Thyroid gland (tissue), 4 donors: Measurements from ENCODE around the gene MAGI1. TPM values are rescaled to one million over a fixed set of nuclear protein-coding genes. Genes with fewer than 3 reads are reported as not detected.
A peak's percentile ranks its signal among the peaks of the same experiment; 100 is the strongest.

Experiments used
- DNase-seq, 2 donors: peaks; one replicate each; pipeline ENCODE4 v3.0.0-alpha.2; 2019
- H3K27ac ChIP-seq, 3 donors: fragments of 200-600 bp; sonication (generic); 1 replicate in 2 of 3; 2 replicates in 1 of 3; pipeline ENCODE4 v1.5.1; 2016 to 2019; ENCODE audit warnings: mild to moderate bottlenecking in 1 of 3, moderate library complexity in 1 of 3
- H3K27me3 ChIP-seq: fragments of 200-600 bp; sonication (generic); one replicate; pipeline ENCODE4 v1.5.1; 2019
- H3K36me3 ChIP-seq, 2 donors: fragments of 200-600 bp; sonication (generic); one replicate each; pipeline ENCODE4 v1.5.1; 2016 to 2019
- H3K4me1 ChIP-seq, 2 donors: fragments of 200-600 bp; sonication (generic); one replicate each; pipeline ENCODE4 v1.5.1; 2017 to 2019
- H3K4me3 ChIP-seq, 3 donors: fragments of 200-600 bp; sonication (generic); replicated peaks in 1 of 3; 1 replicate in 2 of 3; 2 replicates in 1 of 3; pipeline ENCODE4 v1.5.1; 2016; ENCODE audit warnings: mild to moderate bottlenecking in 1 of 3
- H3K9me3 ChIP-seq: fragments of 200-600 bp; sonication (generic); one replicate; pipeline ENCODE4 v1.5.1; 2017
- POLR2A ChIP-seq, 2 donors: fragments of 450-650 bp; IDR thresholded peaks; one replicate each; pipeline ENCODE4 v1.6.1; 2017; ENCODE audit warnings: antibody characterized with exemption in 2 of 2, mild to moderate bottlenecking in 2 of 2, moderate library complexity in 1 of 2
- WGBS, 2 donors: methylation state at CpG; one replicate each; pipeline ENCODE4 v1.1.5; 2017; 5-methylcytosine and 5-hydroxymethylcytosine counted together
- intact Hi-C: fragments of 100-400 bp; cut with DNase I; formaldehyde crosslinking; loops from one replicate; pipeline ENCODE4 v1.15.1; 2023
- total RNA-seq, 4 donors: library from RNA; depleted of rRNA; stranded (reverse); fragments of >200 nt; gene quantifications; one replicate each; pipeline ENCODE4 v1.2.3, GENCODE V29; 2016
- TF ChIP-seq, protein P1 (sequence below), 6 experiments: fragments of 200-600 bp in 3 of 6; fragments of 450-650 bp in 3 of 6; sonication (generic) in 3 of 6; IDR thresholded peaks; one replicate each; pipeline ENCODE4 v1.5.1; 2016 to 2019; ENCODE audit warnings: antibody characterized with exemption in 6 of 6, mild to moderate bottlenecking in 2 of 6, inconsistent platforms in 1 of 6, moderate library complexity in 1 of 6

Gene MAGI1
- total RNA-seq, 4 donors from 2014 or later = 60.5 to 123 (median 87.5) TPM

DNA sequence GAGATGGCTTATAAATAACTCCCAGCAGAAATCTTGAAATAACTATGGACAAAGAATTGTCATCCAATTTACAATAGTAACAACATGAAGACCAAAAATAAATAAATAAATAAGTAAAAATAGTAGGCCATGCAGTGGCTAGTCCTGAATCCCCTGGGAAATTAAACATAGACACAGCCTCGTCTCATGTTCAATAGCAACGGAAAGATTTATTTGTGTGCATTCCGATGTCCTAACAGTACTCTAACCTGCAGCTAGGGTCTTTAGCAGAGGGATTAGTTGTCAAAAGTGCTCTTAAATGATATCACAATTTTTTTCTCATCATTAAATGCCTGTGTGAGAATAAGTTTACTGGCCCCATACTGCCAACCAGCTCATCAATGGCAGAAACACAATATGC, 474.2 kb downstream of the MAGI1 start:
- no peaks in the 10 kb centered on the region for H3K27me3 ChIP-seq

DNA sequence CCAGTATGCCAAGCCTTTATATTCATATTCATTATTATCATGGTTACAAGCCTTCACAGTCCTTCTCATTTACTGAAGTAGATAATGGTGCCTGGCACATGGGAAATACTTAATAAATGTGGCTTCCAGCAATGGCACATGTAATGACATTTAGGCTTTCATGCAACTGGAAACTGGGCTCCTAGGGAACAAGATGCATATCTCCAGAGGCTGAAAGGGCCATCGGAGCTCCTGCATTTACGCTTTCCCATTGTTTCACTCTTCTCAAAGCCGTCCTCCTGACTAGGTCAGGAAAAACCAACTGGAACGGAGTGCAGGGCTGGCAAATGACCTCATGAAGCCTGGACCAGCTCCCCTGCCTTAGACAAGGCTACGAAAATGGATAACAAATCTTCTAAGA, 474.9 kb downstream of the MAGI1 start:
- whole genome bisulfite sequencing, 2 donors = 84 to 85% methylated on average over 5 of the region's 5 CpGs
- Histone ChIP-seq H3K36me3 (no peaks in the 10 kb centered on the region), H3K9me3 (no peaks in the 10 kb centered on the region), H3K4me3 (no peak overlapping the region), H3K27ac (no peak overlapping the region), H3K4me1 (no peaks in the 10 kb centered on the region), H3K27me3 (no peaks in the 10 kb centered on the region)
- intact Hi-C loops = no loop called here
- no peak for TF ChIP-seq POLR2A (IDR thresholded peaks at IDR 0.05)
- TF ChIP-seq, protein P1, sequence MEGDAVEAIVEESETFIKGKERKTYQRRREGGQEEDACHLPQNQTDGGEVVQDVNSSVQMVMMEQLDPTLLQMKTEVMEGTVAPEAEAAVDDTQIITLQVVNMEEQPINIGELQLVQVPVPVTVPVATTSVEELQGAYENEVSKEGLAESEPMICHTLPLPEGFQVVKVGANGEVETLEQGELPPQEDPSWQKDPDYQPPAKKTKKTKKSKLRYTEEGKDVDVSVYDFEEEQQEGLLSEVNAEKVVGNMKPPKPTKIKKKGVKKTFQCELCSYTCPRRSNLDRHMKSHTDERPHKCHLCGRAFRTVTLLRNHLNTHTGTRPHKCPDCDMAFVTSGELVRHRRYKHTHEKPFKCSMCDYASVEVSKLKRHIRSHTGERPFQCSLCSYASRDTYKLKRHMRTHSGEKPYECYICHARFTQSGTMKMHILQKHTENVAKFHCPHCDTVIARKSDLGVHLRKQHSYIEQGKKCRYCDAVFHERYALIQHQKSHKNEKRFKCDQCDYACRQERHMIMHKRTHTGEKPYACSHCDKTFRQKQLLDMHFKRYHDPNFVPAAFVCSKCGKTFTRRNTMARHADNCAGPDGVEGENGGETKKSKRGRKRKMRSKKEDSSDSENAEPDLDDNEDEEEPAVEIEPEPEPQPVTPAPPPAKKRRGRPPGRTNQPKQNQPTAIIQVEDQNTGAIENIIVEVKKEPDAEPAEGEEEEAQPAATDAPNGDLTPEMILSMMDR (IDR thresholded peaks at IDR 0.05) = no peak
- no peak for DNase-seq

More for the DNA sequence above, 474.2 kb downstream of the MAGI1 start:
- Histone ChIP-seq H3K4me3 (no peak overlapping the region), H3K27ac (no peak overlapping the region), H3K36me3 (no peaks in the 10 kb centered on the region), H3K9me3 (no peaks in the 10 kb centered on the region), H3K4me1 (no peaks in the 10 kb centered on the region)
- DNase-seq = no peak
- TF ChIP-seq POLR2A (IDR thresholded peaks at IDR 0.05) = no peak
- TF ChIP-seq, protein P1 (IDR thresholded peaks at IDR 0.05) = peak in 1 of 6 experiments; percentile 3
- intact Hi-C loops = no loop called here
- 74 to 83% methylated on average over 3 of the region's 3 CpGs for WGBS, 2 donors

DNA sequence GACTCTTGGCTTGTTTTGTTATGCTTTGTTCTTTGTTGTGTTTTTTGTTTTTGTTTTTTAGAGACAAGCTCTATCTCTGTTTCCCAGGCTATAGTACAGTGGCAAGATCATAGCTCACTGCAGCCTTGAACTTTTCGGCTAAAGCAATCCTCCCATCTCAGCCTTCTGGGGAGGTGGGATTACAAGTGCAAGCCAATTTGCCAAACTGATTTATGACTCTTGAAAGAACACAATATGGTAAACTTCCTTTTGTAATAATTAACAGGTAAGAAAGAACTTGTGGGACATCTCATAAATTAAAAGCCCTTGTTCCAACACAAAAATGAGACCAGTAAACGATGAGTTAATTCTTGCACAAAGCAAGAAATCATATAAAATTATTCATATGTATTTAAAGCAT, 476.3 kb downstream of the MAGI1 start:
- WGBS, 2 donors = 91 to 99% methylated on average over 2 of the region's 2 CpGs
- H3K4me1 ChIP-seq = no peaks in the 10 kb centered on the region

DNA sequence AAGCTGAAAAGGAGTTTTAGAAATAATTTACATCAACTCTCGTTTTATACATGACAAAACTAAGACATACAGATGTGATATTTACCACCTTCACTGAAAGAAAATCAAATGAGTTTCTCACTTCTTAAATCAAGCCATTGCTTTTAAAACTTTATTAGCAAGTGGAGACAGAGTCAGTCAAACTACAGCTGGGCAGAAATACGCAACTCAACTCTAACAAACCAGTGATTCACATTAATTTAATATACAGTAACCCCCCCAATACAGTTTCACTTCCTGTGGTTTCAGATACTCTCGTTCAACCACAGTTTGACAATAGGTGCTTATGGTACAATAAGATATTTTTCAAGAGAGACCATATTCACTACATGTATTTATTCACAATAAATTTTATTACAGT, 477.1 kb downstream of the MAGI1 start:
- WGBS, 2 donors = 89 to 90% methylated on average over 3 of the region's 3 CpGs
- TF ChIP-seq POLR2A (IDR thresholded peaks at IDR 0.05) = no peak
- TF ChIP-seq, protein P1 (IDR thresholded peaks at IDR 0.05) = no peak
- Histone ChIP-seq H3K4me1 (no peaks in the 10 kb centered on the region), H3K9me3 (no peaks in the 10 kb centered on the region), H3K4me3 (no peak overlapping the region), H3K27ac (no peak overlapping the region), H3K27me3 (no peaks in the 10 kb centered on the region), H3K36me3 (no peaks in the 10 kb centered on the region)
- intact Hi-C loops = no loop called here
- DNase-seq = no peak

More for the DNA sequence above, 476.3 kb downstream of the MAGI1 start:
- TF ChIP-seq, protein P1 (IDR thresholded peaks at IDR 0.05) = no peak
- TF ChIP-seq POLR2A (IDR thresholded peaks at IDR 0.05) = no peak
- Histone ChIP-seq H3K36me3 (no peaks in the 10 kb centered on the region), H3K27ac (no peak overlapping the region), H3K4me3 (no peak overlapping the region), H3K9me3 (no peaks in the 10 kb centered on the region), H3K27me3 (no peaks in the 10 kb centered on the region)
- no peak for DNase-seq
- intact Hi-C loops = no loop called here

DNA sequence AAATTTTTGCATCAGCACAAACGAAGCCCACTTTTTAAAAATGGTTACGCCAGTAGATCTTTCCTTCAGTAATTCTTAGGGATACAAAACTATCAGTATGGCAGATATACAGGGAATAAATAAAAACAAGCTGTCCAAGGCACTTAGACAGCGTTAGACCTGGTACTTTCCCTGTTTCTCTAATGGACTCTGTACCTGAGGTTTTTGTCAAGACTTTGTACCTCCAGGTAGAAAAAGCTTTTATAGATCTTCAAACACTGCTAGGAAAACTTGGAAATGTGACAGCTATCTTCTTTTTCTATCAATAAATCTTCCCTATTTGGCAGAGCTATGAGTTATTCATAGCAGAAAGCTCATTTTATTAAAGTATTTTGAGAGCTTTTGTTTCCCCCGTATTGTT, 477.8 kb downstream of the MAGI1 start:
- H3K27ac ChIP-seq = no peak overlapping the region
- TF ChIP-seq, protein P1 (IDR thresholded peaks at IDR 0.05) = no peak
- TF ChIP-seq POLR2A (IDR thresholded peaks at IDR 0.05) = no peak
- WGBS, 2 donors = 83 to 87% methylated on average over 4 of the region's 4 CpGs
- no peaks in the 10 kb centered on the region for H3K9me3 ChIP-seq
- DNase-seq = no peak
- no peaks in the 10 kb centered on the region for H3K27me3 ChIP-seq
- no peaks in the 10 kb centered on the region for H3K4me1 ChIP-seq
- no peak overlapping the region for H3K4me3 ChIP-seq
- intact Hi-C loops = no loop called here
- no peaks in the 10 kb centered on the region for H3K36me3 ChIP-seq
